ENCODE data around the gene FOXO1.

FOXO1 gene

DNA sequence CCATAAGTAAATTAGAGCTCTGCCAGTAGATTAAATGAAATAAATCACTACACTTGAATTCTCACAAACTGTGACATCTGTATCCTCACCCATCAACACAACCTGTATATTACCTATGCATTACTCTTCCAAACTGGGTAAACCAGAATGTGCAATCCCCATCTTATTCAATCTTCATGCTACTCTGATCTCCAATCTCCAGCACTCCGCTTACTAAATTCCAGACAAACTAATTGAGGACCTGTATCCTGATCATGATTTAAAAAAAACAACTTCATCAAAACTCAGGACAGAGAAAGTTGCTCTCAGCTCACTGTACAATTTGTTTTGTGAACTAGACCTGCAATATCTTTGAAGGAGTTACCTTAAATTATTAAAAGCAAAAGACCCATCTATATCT, 74.4 kb downstream of the FOXO1 start:
- H3K27me3 ChIP-seq (ENCODE audit: insufficient read depth, low read depth, severe bottlenecking) = no peaks in the 10 kb centered on the region
- no peak overlapping the region for H3K4me3 ChIP-seq (ENCODE audit: low read depth, low read length)
- H3K27ac ChIP-seq = no peak overlapping the region
- no peaks in the 10 kb centered on the region for H3K36me3 ChIP-seq
- no peak for DNase-seq
- no peaks in the 10 kb centered on the region for H3K9me3 ChIP-seq (ENCODE audit: severe bottlenecking)
- TF ChIP-seq, protein P1, sequence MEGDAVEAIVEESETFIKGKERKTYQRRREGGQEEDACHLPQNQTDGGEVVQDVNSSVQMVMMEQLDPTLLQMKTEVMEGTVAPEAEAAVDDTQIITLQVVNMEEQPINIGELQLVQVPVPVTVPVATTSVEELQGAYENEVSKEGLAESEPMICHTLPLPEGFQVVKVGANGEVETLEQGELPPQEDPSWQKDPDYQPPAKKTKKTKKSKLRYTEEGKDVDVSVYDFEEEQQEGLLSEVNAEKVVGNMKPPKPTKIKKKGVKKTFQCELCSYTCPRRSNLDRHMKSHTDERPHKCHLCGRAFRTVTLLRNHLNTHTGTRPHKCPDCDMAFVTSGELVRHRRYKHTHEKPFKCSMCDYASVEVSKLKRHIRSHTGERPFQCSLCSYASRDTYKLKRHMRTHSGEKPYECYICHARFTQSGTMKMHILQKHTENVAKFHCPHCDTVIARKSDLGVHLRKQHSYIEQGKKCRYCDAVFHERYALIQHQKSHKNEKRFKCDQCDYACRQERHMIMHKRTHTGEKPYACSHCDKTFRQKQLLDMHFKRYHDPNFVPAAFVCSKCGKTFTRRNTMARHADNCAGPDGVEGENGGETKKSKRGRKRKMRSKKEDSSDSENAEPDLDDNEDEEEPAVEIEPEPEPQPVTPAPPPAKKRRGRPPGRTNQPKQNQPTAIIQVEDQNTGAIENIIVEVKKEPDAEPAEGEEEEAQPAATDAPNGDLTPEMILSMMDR (IDR thresholded peaks at IDR 0.05; ENCODE audit: low read depth, low read length) = no peak

DNA sequence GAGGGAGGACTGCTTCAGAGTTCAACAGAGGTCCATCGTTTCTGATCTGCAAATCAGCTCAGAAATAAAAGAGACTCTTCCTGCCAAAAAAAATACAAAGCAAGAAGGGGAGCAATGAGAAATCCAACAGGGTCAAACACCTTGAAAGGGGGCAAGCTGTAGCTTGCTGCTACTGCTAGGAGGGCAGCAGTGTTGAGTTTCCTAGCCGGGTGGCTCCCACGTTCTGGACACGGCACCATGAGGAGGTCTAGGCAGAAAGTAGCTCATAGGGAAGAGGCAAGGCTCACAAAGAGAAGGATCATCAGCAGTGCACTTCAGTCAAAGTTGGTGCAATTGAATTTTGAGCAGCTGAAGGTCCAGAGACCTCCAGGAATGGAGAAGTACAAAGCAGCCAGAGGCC, 75.3 kb downstream of the FOXO1 start:
- Histone ChIP-seq H3K27ac (no peak overlapping the region), H3K4me3 (ENCODE audit: low read depth, low read length) (no peak overlapping the region), H3K36me3 (no peaks in the 10 kb centered on the region), H3K9me3 (ENCODE audit: severe bottlenecking) (no peaks in the 10 kb centered on the region), H3K27me3 (ENCODE audit: insufficient read depth, low read depth, severe bottlenecking) (no peaks in the 10 kb centered on the region)
- no peak for DNase-seq
- TF ChIP-seq, protein P1 (IDR thresholded peaks at IDR 0.05; ENCODE audit: low read depth, low read length) = no peak

DNA sequence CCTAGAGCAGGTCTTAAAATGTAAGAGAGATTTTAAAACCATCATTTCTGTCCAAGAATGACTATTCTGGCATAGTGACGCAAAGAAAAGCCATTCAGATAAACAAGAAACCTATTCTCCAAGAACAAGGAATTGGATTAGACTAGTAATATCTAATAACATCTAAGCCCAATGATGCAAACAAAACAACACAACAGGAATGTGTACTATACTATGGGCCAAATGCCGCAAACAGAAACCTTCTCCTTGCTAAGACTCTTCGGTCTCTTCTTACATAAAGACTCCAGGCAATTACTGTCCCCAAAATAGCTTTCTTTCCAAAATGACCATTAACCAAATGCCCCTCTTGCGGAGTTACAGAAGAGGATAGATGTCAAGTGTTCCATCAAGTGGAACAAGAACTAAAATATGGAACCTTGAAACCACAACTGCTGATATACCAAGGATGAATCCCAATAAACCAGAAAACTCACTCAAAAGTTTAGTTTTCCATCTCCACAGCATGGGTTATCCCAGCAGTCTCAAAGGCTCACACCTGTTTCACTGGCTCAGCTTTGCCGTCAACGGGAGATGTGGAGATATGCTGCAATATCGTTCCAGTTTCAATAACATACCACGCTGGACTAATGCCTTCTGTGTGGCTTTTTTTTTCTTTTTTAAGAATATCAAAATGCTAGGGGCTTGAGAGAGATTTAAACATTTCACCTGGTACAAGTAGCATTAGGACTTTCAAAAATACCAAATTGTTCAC, 76.2 kb downstream of the FOXO1 start:
- Histone ChIP-seq H3K9me3 (ENCODE audit: severe bottlenecking) (no peaks in the 10 kb centered on the region), H3K36me3 (no peaks in the 10 kb centered on the region), H3K4me3 (ENCODE audit: low read depth, low read length) (no peak overlapping the region), H3K27ac (no peak overlapping the region), H3K27me3 (ENCODE audit: insufficient read depth, low read depth, severe bottlenecking) (no peaks in the 10 kb centered on the region)
- TF ChIP-seq, protein P1 (IDR thresholded peaks at IDR 0.05; ENCODE audit: low read depth, low read length) = no peak
- DNase-seq = no peak

DNA sequence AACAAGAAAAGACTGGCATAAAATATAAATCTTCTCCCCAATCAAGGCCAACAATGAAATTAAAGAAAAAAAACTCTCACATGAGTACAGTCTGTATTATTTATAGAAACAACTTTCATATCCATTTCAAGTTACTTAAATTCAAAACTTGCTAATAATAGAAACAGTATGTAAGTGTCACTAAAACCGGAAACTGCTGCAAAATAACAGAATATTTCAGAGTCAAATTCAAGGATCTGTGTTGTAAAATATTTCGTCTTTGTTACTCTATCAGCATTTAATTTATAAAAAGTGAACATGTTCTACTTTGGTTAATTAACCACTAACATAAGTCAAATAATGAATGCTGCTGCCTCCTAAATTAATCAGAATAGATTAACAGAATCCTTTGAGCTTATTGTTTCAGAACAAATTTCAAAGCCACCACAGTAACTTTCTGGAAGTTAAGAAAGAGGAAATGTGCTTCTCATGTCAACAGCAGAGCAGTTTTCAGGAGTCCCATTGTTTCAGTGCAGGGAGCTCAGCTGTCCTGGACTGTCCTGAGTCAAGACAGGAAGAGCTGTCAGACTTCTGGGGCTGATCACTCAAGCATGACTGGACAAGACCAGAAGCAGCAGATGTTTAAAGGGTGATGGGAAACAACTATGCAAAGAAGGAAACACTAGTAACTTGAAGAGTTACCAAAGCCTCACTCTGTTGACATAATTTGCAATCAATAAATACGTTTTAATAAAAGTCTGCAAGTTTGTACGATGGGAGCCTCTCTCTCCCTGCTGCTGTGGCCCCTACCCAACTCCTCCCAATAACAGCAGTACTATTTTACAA, 76.9 kb downstream of the FOXO1 start:
- TF ChIP-seq, protein P1 (IDR thresholded peaks at IDR 0.05; ENCODE audit: low read depth, low read length) = no peak
- H3K27me3 ChIP-seq (ENCODE audit: insufficient read depth, low read depth, severe bottlenecking) = no peaks in the 10 kb centered on the region
- no peak overlapping the region for H3K27ac ChIP-seq
- H3K4me3 ChIP-seq (ENCODE audit: low read depth, low read length) = no peak overlapping the region
- H3K9me3 ChIP-seq (ENCODE audit: severe bottlenecking) = no peaks in the 10 kb centered on the region
- H3K36me3 ChIP-seq = no peaks in the 10 kb centered on the region
- peak; percentile 8 for DNase-seq

DNA sequence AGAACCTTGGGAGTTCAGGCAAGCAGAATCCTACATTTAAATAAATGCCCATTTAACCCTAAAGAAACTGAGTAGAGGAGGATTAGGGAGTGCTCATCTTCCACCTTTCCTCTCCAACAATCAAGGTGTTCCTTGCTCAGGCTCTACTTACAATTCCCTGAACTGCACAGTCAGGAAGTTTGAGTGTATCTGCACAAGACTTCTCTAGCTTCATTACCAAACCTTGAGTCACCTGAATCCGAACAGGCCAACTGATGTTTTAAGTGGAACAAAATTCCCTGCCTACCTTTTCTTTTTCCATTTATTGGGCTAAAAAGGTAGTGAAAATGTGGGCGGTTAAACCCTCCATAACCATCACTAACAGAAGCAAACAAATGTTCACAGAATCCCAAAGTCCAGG, 78.3 kb downstream of the FOXO1 start:
- TF ChIP-seq, protein P1 (IDR thresholded peaks at IDR 0.05; ENCODE audit: low read depth, low read length) = no peak
- no peak for DNase-seq
- Histone ChIP-seq H3K9me3 (ENCODE audit: severe bottlenecking) (no peaks in the 10 kb centered on the region), H3K27ac (no peak overlapping the region), H3K4me3 (ENCODE audit: low read depth, low read length) (no peak overlapping the region), H3K36me3 (no peaks in the 10 kb centered on the region), H3K27me3 (ENCODE audit: insufficient read depth, low read depth, severe bottlenecking) (no peaks in the 10 kb centered on the region)
